NCI-H510A treated with DMSO at 0.1 percent for 48 hours (cell line): ENCODE data around the gene CHGA.

Experiments used
- DNase-seq: peaks from one replicate; lab custom pipeline; 2025; lab: John Stamatoyannopoulos, UW

The CHGA gene

DNA sequence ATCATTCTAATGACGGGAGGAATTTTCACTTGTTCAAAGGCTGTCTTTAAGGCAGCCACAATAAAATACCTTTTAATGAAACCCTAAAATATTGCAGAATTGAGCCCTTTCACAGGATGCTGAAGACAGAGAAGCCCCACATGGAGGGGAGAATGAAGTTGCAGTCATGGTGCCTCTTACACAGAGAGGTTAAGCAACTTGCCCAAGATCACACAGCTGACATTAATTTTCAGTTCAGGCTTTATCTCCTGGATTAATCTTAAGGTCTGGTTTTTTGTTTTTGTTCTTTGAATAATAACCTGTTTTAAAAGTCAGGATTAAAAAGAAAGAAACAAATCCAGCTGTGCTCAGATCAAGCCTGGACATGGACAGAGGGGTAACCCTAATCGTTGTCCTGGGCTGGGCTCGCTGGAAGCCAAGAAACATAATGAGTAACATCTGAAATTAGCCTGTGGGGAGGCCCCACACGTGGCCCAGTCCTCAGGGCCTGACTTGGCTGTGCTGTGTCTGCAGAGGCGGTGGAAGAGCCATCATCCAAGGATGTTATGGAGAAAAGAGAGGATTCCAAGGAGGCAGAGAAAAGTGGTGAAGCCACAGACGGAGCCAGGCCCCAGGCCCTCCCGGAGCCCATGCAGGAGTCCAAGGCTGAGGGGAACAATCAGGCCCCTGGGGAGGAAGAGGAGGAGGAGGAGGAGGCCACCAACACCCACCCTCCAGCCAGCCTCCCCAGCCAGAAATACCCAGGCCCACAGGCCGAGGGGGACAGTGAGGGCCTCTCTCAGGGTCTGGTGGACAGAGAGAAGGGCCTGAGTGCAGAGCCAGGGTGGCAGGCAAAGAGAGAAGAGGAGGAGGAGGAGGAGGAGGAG, 8.0 kb downstream of the CHGA start:
- no peak for DNase-seq

DNA sequence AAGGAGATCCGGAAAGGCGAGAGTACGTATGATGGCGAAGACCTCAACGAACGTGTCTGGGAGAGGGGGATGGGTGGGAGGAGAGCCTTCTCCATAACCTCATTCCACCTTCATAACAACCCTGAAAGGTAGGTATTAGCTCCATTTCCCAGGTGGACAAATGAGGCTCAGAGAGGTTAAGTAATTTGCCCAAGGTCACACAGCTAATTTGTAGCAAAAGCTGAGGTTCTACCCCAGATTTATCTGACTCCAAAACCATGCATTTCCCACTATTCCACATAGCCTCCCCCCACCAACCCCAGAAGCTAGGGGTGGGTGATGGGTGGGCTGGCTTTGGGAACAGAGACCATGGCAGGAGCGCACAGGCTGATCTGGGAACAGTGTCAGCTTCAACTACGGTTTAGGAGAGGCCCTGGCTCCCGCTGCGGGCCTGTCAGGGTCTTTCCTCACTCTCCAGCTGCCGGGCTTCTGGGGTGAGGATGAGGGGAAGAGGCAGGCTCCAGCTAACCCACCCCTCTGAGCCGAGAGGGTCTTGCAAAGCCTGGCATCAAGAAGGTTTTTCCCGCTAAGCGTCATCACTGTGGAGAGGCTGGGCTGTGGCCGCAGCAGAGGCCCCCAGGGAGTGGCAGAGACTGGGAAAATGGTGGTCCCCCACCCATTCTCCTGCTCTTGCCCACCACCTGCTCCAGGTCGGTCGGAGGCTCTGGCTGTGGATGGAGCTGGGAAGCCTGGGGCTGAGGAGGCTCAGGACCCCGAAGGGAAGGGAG, 8.9 kb downstream of the CHGA start:
- DNase-seq, result no peak

DNA sequence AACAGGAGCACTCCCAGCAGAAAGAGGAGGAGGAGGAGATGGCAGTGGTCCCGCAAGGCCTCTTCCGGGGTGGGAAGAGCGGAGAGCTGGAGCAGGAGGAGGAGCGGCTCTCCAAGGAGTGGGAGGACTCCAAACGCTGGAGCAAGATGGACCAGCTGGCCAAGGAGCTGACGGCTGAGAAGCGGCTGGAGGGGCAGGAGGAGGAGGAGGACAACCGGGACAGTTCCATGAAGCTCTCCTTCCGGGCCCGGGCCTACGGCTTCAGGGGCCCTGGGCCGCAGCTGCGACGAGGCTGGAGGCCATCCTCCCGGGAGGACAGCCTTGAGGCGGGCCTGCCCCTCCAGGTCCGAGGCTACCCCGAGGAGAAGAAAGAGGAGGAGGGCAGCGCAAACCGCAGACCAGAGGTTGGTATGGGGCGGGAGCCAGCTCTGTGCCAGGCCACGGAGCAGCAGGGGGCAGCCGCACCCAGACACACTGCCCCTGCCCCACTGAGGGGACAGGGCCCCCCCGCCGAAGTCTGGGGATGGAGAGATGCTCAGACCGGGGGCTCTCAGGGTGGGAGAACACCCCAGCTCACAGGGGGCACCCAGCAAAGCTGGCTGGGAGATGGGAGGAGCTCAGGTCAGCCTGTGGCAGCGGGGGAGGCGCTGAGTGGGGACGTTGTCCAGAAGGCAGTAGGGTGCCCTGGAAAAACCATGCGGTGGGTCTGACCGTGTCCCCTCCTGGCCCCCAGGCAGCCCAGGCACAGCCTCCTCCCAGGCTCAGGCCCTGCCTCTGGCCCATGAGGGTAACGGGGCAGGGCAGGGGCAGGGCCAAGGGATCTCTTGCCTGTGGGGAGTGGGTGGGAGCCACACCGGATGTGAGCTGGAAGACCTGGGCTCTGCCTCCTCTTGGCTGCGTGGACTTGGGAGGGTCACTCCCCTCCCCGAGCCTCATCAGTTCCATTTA, 9.8 kb downstream of the CHGA start:
- DNase-seq, result no peak

DNA sequence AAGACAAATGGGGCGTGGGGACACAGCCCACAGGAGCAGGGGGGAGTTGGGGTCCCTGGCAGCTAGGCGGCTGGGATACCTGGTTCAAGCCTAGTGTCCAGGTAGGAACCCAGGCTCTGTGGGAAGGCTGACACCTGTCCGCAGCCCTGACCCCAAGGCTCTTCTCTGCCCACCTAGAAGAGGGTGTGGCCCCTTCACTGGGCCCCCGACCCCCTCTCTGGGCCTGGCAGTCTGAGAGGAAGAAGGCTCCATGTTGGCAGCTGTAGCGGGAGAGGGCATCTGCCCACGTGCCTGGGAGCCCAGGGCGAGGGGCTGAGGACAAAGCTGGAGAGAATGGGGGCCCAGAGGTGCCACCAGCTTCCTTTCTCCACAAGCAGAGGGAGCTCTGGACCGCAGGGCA, 10.5 kb downstream of the CHGA start:
- DNase-seq, result no peak

DNA sequence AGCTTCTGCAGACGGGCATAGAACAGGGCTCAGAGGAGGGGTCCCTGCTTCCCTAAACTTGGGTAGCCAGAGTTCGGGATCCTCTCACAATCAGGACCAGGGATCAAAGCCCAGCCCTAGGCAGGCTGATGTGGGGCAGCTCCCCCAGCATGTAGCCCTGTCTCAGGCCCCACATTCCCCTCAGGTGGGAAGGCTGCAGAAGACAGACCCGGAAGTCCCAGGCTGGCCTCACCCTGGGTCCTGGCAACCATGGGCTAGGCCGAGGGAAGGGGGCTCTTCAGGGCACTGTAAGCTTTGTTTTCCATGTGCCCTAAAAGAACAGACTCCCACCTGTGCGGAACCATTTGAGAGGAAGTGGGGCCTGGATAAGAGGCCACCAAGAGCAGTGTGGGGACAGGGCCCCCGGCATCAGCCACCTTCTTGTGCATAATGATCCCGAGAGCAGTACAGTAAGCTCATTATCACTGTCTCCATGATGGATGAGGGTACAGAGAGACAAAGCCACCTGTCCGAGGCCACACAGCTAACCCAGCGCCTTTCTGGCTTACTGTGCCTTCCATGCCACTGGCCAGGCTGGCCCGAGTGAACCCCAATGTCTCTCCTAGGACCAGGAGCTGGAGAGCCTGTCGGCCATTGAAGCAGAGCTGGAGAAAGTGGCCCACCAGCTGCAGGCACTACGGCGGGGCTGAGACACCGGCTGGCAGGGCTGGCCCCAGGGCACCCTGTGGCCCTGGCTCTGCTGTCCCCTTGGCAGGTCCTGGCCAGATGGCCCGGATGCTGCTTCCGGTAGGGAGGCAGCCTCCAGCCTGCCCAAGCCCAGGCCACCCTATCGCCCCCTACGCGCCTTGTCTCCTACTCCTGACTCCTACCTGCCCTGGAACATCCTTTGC, 11.5 kb downstream of the CHGA start:
- no peak for DNase-seq

DNA sequence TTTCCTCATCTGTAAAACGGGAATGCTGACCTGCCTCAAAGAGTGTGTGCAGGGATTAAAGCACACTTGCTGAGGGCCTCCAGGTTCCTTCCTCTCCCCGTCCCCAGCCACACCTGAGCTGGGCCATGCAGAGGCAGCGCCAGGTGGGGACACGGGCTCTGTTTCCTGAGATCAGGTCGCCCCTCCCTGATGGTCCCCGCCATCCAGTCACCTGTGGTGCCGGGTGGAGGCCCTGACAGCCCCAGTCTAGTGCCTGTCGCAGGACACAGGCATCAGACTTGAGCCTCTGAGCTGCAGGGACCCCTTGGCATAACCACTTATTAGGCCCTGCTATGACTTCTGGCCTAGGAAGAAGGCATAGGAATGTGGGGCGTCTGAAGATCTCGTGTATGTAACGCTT, 12.5 kb downstream of the CHGA start:
- no peak for DNase-seq

DNA sequence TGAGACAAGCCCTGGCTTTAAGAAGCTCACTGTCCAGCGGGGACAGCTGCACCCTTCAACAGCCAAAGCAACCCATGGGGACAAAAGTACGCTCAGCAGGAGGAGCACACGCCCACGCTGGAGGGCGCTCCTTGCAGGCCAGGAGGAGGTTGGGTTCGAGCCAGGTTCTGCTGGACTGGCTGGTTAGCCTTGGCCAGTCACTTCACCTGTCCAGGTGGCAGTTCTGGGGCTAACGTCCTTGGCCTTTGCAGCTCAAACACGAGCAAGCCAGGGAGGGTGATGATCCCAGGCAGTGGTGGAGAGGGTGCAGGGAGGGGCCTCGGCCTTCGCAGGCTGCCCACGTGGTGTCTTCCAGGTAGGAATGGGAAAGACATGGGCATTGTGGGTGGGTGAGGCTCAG, 13.1 kb downstream of the CHGA start:
- DNase-seq, result no peak

DNA sequence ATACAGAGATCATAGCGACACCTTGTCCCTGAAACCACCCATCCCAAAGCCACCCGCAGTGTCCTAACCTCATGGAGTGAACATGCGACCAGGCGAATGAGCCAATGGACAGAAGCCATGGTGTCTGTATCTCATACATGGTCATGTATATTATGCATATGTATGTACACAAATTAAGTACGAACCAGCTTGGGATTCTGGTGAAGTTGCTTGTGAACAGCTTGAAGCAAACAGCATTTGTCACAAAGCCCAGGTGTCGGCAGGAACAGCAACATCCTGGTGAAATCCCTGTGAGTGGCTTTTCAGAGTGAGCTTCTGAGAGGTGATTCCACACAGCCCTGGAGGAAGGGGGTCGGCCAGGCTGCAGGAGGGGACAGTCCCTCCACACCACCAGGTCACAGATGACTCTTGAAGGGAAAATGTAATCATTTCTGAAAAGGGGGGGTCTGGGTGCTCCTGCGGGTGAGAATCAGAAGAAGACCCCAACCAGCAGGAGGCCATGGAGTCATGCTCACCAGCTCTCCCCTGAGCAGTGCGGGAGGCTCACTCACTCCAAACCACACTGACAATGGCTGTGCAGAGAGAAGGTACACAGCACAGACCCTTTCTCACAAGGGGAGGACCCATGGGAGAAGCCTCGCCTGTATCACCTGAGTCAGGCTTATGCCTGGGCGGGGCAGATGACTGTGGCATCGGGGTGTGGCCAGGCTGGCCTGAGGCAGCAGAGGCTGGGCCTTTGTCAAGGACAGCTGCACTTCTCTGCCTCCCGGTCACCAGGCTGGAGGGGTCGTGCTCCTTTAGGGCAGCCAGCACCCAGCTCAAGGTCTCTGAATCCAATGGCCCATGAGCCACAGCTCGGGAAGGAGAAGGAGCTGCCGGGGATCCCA, 14.3 kb downstream of the CHGA start:
- DNase-seq, result no peak

DNA sequence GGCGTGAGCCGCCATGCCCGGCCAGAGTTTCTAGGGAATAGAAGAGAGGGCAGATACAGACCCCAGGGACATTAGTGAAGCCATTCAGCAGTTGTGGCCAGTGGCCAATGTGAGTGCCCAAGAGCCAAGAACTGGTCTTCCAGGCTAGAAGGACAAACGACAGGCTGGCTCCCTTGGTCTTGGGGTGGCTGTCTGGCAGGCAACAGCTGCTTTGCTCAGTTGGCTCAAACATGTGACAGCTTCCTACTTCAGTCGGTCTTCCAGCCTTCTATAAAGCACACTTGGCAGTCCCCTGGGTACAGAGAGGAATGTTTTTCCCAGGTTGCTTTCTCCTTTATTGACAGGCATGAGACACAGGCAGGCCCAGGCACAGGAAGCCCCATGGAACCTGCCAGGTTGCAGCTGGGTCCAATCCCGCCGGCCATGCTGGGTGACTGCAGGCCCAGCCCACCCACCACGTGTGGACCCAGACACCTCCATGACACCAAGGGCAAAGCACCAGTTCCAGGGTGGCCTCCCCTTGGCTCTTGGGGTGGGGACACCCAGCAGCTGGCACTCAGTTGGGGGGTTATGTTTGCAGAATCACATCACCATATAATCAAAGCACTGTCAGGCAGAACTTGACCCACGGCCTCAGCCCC, 15.4 kb downstream of the CHGA start:
- no peak for DNase-seq

DNA sequence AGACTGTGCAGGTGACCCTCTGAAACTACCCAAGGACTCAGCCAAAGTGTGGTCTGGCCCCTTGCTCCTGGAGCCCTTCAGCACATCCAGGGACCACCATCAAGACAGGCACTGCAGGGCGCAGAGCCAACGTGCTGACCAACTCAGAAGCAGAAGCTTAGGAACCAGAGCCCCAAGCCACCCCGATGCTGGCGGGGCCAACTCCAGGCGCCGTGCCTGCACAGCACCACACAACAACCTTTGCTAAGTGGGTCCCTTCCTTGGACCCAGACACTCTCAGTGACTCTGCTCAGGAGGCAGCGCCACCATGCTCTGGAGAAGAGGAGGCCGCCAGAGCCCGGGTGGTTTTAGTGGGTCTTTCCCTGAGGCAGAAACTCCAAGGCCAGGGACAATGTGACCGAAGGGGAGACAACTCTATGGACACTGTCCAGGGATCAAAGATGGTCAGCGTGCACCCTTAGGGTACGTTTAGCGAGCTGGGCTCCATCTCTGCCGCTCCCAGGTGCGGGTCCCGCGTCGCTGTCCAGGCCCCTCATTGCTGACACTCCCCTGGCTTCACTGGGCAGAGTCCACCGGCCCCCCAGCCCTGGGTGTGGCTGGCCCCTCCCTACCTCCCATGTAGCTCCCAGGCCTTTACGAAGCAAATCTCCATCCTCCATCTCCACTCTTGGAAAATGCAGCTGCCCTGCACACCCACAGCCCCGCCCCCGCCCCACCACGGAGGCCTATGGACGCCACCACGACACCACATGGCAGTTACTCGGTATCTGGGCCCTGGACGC, 16.1 kb downstream of the CHGA start:
- no peak for DNase-seq

DNA sequence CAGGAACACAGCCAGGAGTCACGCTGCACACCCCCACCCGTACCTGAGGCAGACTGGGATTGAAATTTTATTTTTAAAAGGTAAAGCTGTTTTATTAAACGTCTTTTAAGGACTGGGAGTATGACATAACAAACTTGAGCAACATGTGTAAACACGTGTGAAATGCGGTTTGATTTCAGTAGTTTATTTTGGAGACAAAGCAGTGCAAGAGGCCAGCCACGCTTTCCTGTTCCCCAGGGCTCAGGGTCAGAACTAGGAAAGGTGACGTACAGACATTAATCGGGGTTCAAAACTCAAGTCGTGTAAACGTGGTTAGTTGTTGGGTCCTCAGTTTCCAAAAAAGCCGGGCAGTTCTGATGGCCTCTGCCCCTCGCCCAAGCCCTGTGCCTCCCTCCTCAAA, 16.7 kb downstream of the CHGA start:
- DNase-seq, result no peak

DNA sequence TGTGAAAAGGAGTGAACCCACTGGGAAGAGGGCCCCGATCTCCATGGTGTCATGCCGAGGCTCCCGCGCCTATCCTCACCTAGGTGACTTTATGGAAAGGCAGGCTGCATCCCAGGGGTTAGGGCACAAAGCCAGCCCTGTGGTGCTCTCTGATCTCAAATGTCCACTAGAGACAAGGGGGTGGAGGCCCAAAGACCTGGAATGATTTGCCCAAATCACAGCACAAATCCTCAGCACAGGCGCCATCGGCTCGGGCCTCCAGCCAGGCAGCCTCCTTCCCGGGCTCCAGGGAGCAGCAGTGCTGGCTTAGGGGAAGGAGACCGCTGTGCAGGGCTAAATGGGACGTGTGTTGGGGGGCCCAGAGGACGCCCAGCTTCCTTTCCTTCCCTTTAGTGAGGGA, 17.6 kb downstream of the CHGA start:
- no peak for DNase-seq

DNA sequence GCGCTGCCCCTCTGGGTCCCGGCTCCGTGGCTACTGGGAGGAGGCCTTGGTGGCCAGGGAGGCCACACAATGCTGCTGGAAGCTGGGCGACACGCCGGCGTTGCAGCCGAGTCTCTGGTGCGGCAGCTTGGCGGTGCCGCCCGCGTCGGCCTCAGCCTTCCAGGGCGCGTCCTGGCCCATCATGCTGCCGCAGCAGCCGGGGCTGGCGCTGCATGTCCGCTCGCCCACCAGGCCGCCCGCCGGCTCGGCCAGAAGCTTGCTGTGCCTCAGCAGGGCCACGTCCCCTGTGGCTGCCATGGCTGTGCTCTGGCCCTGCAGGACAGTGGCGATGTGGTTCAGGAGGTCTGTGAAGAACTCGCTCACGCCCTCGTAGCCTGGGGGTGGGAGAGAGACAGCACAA, 18.6 kb downstream of the CHGA start:
- no peak for DNase-seq

DNA sequence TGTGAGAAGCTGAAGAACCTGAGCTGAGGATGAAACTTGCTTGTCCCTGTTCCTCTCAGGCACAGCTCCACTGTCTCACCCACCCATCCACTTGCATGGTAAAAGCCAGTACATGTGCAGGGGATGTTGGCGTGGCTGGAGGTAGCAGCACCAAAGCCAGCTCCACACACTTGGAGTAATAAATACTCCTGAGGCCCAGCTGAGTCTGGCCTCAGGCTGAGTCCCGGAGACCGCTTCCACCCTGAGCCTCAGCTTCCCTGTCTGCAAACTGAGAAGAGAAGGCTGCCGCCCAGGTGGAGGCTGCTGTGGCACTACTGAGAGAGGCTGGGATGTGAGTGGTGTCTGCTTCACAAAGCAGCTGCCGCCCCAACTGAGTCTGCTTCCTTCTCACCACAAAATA, 19.2 kb downstream of the CHGA start:
- DNase-seq, result no peak

DNA sequence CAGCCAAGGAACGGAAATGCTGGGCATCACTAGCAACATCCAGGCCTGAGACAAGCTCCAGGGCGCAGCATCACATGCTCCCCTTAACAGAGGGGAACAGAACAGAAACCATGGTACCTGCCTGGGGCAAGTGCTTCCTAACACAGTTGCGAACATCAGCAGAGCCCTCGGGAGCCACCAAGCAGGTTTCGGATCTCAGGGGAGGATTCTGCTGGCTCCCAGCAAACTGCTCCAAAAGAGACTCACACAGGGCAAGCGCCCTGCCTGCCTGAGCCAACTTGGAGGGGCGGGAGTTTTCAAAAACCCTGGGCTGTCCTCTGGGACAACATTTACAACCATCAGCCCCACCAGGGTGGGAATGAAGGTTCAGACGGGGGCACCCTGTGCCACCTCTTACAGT, 19.6 kb downstream of the CHGA start:
- DNase-seq, result no peak

DNA sequence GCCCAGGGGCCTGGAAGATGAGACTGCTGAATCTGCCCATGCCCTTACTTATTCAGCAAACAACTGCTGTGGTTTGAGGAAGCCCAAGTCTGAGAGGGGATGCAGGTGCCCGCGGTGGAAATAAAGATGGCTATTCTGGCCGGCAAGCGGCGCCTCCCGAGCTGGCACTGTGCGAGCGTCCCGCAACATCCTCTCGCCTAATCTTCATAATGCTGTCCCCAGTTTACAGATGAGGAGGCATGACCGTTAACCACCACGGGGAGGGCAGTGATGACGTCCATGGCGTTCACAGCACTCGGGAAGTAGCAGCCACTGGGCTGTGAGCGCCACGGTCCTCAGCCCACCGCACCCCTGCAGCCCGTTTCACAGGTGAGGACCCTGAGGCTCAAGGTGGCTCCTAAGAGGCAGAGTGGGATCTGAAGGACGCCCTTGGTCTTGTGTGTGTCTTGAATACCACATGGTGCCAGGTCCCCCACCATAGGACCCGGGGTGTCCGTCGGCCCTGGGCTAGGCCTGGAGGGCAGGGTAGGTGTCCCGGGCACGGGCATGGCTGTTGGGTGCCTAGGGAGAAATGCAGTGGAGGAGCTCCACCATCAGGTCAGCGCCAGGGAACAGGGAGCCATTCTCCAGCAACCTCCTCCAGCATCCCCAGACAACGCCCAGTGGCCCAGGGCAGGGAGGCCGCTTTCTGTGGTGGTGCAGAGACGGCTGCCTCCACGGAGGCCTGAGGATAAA, 20.2 kb downstream of the CHGA start:
- no peak for DNase-seq

DNA sequence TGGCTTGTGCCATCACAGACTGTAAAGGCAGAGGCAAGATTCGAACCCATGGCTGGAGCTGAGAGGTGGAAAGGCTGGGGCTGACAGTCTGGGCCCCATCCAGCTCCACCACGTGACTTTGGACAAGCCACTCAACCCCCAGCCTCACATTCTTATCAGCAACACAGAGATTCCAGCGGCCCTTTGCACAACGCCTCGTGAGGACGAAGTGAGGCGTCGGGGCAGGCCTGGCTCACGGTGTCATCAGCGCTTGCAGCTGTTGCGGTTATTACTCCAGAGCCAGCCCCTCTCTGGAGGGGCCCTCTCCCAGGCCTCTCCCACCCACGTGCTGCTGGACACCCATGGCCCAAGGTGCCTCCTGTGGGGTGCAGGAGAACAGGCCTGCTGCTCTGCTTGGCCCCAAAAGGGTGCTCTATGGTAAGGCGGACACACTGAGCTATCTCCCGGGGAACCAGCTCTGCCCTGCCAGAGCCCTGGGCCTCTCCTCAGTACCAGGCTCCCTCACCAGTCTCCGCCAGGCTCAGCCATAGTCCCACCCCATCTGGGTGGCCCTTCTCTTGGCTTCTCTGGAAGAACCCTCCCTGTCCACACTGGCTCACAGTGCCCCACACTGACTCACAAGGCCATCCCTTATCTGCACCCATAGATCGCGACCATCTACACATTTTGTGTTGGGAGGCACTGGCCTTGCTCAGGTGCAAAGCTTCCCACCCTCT, 21.1 kb downstream of the CHGA start:
- DNase-seq, result no peak

DNA sequence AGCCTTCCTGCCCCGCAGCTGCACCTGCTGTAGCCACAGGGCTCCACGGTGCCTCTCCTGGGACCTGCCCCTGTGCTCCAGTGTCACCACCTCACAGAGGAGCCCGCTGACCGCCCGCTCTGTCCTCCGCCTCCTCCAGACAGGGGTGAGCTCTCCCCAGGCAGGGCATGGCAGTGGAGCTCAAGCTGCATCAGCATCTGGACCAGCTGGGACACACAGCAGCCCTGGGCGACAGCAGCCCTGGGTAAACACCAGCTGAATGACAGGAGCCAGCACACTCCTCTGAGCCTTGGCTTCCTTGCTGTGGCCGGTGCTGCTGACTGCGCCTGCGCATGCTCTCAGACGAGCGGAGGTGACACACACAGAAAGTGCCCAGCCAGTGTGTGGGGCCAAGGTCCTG, 22.0 kb downstream of the CHGA start:
- DNase-seq, result no peak
